GM12874 (cell line): ENCODE data around the gene RASGRP4.

Source experiments
- TF ChIP-seq, protein P1 (sequence below): IDR thresholded peaks from 2 replicates; pipeline ENCODE4 v1.5.1; 2011; ENCODE audit warnings: low read depth, mild to moderate bottlenecking, control low read depth, low read length, moderate library complexity; ENCODE audit not compliant: insufficient read depth

RASGRP4 gene

DNA sequence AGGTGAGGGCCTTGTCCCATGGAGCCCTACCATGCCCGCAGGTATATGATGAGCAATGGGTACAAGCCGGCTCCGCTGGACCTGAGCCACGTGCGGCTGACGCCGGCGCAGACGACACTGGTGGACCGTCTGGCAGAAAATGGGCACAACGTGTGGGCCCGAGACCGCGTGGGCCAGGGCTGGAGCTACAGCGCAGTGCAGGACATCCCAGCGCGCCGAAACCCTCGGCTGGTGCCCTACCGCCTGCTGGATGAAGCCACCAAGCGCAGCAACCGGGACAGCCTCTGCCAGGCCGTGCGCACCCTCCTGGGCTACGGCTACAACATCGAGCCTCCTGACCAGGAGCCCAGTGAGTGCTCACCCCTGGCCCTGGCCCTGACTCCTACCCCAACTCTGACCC is 40.0 kb upstream of the RASGRP4 start:
- TF ChIP-seq, protein P1, sequence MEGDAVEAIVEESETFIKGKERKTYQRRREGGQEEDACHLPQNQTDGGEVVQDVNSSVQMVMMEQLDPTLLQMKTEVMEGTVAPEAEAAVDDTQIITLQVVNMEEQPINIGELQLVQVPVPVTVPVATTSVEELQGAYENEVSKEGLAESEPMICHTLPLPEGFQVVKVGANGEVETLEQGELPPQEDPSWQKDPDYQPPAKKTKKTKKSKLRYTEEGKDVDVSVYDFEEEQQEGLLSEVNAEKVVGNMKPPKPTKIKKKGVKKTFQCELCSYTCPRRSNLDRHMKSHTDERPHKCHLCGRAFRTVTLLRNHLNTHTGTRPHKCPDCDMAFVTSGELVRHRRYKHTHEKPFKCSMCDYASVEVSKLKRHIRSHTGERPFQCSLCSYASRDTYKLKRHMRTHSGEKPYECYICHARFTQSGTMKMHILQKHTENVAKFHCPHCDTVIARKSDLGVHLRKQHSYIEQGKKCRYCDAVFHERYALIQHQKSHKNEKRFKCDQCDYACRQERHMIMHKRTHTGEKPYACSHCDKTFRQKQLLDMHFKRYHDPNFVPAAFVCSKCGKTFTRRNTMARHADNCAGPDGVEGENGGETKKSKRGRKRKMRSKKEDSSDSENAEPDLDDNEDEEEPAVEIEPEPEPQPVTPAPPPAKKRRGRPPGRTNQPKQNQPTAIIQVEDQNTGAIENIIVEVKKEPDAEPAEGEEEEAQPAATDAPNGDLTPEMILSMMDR: no peak

DNA sequence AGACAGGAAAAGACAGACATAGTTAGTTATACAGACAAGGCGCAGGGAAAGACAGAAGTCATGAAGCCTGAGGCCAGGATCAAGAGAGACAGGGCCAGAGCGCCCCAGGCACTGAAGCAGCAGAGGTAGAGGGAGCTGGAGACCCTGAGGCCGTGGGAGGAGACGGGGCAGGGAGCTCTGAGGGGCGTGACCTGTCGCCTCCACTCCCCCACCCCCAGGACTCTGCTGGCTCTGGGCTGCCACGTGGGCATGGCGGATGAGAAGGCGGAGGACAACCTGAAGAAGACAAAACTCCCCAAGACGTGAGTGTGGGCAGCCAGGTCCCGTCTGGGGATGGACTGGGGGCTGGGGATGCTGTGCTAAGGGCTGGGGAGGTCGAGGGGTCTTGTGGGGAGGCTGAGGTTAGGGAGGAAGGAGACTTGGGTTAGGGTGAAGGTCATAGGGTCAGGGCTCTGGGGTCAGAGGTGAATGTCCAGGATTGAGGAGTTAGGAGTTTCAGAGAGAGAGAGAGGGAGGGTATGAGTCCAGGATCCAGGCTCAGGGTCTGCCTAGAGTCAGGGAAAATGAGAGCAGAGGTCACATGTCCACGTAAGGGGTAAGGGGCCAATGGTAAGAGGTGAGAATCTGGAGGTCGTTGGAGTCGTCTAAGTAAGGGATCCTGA is 38.5 kb upstream of the RASGRP4 start:
- TF ChIP-seq, protein P1: no peak

DNA sequence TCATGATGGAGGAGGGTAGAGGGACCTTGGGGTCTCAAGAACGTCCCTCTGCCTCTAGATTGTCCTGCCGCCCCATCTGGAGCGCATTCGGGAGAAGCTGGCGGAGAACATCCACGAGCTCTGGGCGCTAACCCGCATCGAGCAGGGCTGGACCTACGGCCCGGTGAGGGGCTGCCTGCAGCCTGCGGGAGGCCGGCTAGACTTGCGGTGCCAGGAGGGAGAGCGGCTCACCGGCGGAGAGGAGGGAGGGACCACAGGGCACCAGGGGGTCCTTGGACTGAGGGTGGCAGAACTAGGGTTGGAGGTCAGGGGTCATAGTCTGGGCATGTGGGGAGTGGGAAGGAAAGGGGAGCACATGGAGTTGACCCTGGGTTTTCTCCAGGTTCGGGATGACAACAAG is 37.3 kb upstream of the RASGRP4 start:
- TF ChIP-seq, protein P1: no peak

DNA sequence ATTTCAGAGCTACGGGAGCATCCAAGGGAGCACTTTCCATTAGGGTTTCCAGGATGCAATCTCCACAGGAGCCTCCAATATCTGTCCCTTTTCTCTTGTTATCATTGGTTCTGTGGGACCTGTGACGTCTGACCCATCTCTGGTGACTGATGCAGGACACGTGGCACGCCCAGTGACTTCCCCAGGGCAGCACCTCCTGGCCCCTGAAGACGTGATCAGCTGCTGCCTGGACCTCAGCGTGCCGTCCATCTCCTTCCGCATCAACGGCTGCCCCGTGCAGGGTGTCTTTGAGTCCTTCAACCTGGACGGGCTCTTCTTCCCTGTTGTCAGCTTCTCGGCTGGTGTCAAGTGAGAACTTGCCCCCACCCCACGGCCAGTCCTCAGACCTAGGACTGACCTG is 33.0 kb upstream of the RASGRP4 start:
- TF ChIP-seq, protein P1: no peak

DNA sequence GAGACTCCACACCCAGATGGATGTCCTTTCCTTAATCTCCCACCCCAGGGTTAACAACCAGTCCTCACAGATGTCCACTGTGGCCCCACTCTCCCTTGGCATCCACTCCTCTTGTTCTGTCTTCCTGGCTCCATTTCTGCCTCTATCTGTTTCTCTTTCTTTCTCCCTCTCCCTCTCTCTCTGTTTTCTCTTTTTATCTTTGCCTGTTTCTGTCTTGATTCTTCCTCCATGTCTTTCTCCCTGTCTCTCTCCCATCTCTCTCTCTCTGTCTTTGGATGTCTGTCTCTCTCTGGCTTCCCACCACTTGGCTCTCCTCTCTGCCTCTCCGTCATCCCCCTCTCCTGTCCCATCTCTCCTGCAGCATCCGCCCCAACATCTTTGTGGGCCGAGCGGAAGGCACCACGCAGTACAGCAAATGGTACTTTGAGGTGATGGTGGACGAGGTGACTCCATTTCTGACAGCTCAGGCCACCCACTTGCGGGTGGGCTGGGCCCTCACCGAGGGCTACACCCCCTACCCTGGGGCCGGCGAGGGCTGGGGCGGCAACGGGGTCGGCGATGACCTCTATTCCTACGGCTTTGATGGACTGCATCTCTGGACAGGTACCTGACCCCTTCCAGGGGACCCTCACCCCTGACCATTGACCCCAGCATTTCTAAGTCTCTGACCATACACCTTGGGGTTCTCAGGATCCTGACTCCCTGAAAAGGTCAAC is 31.8 kb upstream of the RASGRP4 start:
- TF ChIP-seq, protein P1: no peak

DNA sequence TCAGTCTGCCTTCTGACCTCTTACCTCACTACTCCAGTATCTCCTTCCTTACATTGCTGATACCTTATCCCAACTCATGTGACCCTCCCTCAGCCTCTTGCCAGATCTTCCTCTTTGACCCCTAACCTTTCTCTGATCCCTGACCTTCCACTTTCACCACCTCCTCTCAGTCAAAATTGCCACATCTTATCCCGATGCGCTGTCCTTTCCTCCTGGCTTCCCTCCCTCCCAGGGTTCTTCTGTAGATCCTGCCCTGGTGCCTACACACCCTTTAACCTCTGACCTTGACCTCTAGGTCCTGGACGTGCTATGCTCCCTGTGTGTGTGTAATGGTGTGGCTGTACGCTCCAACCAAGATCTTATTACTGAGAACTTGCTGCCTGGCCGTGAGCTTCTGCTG is 31.2 kb upstream of the RASGRP4 start:
- TF ChIP-seq, protein P1: no peak

DNA sequence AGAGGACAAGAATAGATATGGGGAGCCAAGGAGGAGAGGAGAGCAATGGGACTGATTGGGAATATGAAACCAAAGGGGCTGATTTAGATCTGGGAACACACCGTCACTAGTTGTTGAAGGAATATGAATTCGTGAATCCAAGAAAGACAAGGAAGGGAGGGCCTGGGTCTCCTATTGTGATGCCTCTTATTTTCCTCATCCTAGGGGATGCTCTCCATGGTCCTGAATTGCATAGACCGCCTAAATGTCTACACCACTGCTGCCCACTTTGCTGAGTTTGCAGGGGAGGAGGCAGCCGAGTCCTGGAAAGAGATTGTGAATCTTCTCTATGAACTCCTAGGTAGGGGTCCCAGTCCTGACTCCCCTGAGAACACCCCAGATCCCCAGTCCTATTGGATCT is 29.0 kb upstream of the RASGRP4 start:
- TF ChIP-seq, protein P1: no peak
